NCI-H128 (cell line): Measurements from ENCODE around the gene SHBG.

ENCODE experiments used
- DNase-seq: peaks from one replicate; lab custom pipeline; 2025; ENCODE audit not compliant: unreplicated experiment; lab: John Stamatoyannopoulos, UW

The SHBG gene

GRCh38 chr17:7646457-7646856 lies 16.5 kb downstream of the SHBG start:
- DNase-seq, result no peak

- DNase-seq, result no peak
Observed at GRCh38 chr17:7647018-7647417, 17.1 kb downstream of the SHBG start.

- DNase-seq, result peak; percentile 52
Observed at GRCh38 chr17:7650509-7651096, 20.7 kb downstream of the SHBG start, which contains the start of gene ATP1B2. Gene ATP1B2, plus strand, starts transcription at chr17:7650926. Its CDS starts 593 bp downstream, at chr17:7651519.

- DNase-seq, result no peak
Observed at GRCh38 chr17:7651097-7651664, 21.2 kb downstream of the SHBG start.

GRCh38 chr17:7651665-7652387 lies 21.9 kb downstream of the SHBG start:
- DNase-seq, result no peak

GRCh38 chr17:7652388-7653356 lies 22.7 kb downstream of the SHBG start:
- DNase-seq, result no peak

GRCh38 chr17:7654832-7655540 lies 25.1 kb downstream of the SHBG start:
- no peak for DNase-seq

- DNase-seq, result no peak
Observed at GRCh38 chr17:7655541-7655840, 25.6 kb downstream of the SHBG start.

GRCh38 chr17:7656958-7657609 lies 27.1 kb downstream of the SHBG start:
- DNase-seq, result no peak

- DNase-seq, result no peak
Observed at GRCh38 chr17:7667656-7668406, 37.9 kb downstream of the SHBG start.

- DNase-seq, result no peak
Observed at GRCh38 chr17:7668482-7668881, 38.5 kb downstream of the SHBG start.

- no peak for DNase-seq
Observed at GRCh38 chr17:7673239-7673638, 43.3 kb downstream of the SHBG start.

- no peak for DNase-seq
Observed at GRCh38 chr17:7674934-7675333, 45.0 kb downstream of the SHBG start.

- DNase-seq, result no peak
Observed at GRCh38 chr17:7676533-7676932, 46.6 kb downstream of the SHBG start.

- DNase-seq, result no peak
Observed at GRCh38 chr17:7677388-7678067, 47.6 kb downstream of the SHBG start.
